ENCODE results near the gene ERCC6L2.

GRCh38 chr9:95852059-95853032, 23.1 kb upstream of the ERCC6L2 start:
- TF ChIP-seq CTCF (IDR thresholded peaks at IDR 0.05; ENCODE audit: insufficient read depth, low read length, poor library complexity, severe bottlenecking) (no peak), EZH2phosphoT487 (conservative IDR thresholded peaks at IDR 0.05; ENCODE audit: low read length) (no peak)

Data from SU-DHL-6 (cell line).